ENCODE data around the gene CHDH. TPM values are rescaled to one million over a fixed set of nuclear protein-coding genes. Genes with fewer than 3 reads are reported as not detected.

Gene CHDH
- total RNA-seq, 4 donors from 2014 or later, result 36.5 to 114 (median 53.7) TPM

- Histone ChIP-seq H3K9me3 (no peaks in the 10 kb centered on the region), H3K4me1 (no peaks in the 10 kb centered on the region), H3K27ac (no peak overlapping the region), H3K36me3 (no peaks in the 10 kb centered on the region), H3K27me3 (no peaks in the 10 kb centered on the region), H3K4me3 (no peak overlapping the region)
- in situ Hi-C loops (cut with MboI; ENCODE audit: low pct_ligation_motif_present in 1 of 4, low pct_unique_long_range_greater_than_20kb in 1 of 4, low sequenced_read_pairs in 3 of 4), result no loop called here
- WGBS, 2 donors (ENCODE audit: low coverage in 1 of 2), result 81% methylated on average over 2 of the region's 2 CpGs; no CpG with 5 or more reads in 1 of the 2 donors
- intact Hi-C loops (cut with DNase I; ENCODE audit: low total_unique reads), result no loop called here
- no peak for TF ChIP-seq POLR2AphosphoS5 (IDR thresholded peaks at IDR 0.05)
- no peak for TF ChIP-seq POLR2A (IDR thresholded peaks at IDR 0.05)
- no peak for TF ChIP-seq EP300 (IDR thresholded peaks at IDR 0.05; ENCODE audit: low read depth)
- TF ChIP-seq CTCF (IDR thresholded peaks at IDR 0.05), result no peak
- DNase-seq, result no peak
These were observed 65.4 kb downstream of the CHDH start for GRCh38 chr3:53780806-53781205.

GRCh38 chr3:53780171-53780570, 66.0 kb downstream of the CHDH start:
- DNase-seq, result no peak
- Histone ChIP-seq H3K36me3 (no peaks in the 10 kb centered on the region), H3K27ac (no peak overlapping the region), H3K4me3 (no peak overlapping the region), H3K4me1 (no peaks in the 10 kb centered on the region), H3K27me3 (no peaks in the 10 kb centered on the region), H3K9me3 (no peaks in the 10 kb centered on the region)
- in situ Hi-C loops (cut with MboI; ENCODE audit: low pct_ligation_motif_present in 1 of 4, low pct_unique_long_range_greater_than_20kb in 1 of 4, low sequenced_read_pairs in 3 of 4) (no loop called here), intact Hi-C loops (cut with DNase I; ENCODE audit: low total_unique reads) (no loop called here)
- 94 to 100% methylated on average over 1 to 4 of the region's 4 CpGs for WGBS, 2 donors (ENCODE audit: low coverage in 1 of 2)
- no peak for TF ChIP-seq EP300 (IDR thresholded peaks at IDR 0.05; ENCODE audit: low read depth)
- TF ChIP-seq CTCF (IDR thresholded peaks at IDR 0.05), result no peak
- TF ChIP-seq POLR2A (IDR thresholded peaks at IDR 0.05), result no peak
- TF ChIP-seq POLR2AphosphoS5 (IDR thresholded peaks at IDR 0.05), result no peak

- no peak for DNase-seq
- H3K4me1 ChIP-seq, result no peaks in the 10 kb centered on the region
- H3K27ac ChIP-seq, result no peak overlapping the region
- intact Hi-C loops (cut with DNase I; ENCODE audit: low total_unique reads) (loop anchor here (5.0 kb wide), 1 partner anchor 1349 kb away; no protein-coding TSS in a partner anchor), in situ Hi-C loops (cut with MboI; ENCODE audit: low pct_ligation_motif_present in 1 of 4, low pct_unique_long_range_greater_than_20kb in 1 of 4, low sequenced_read_pairs in 3 of 4) (no loop called here)
- H3K9me3 ChIP-seq, result no peaks in the 10 kb centered on the region
- no peaks in the 10 kb centered on the region for H3K36me3 ChIP-seq
- no peak for TF ChIP-seq POLR2AphosphoS5 (IDR thresholded peaks at IDR 0.05)
- TF ChIP-seq EP300 (IDR thresholded peaks at IDR 0.05; ENCODE audit: low read depth), result no peak
- no peak for TF ChIP-seq POLR2A (IDR thresholded peaks at IDR 0.05)
- no peak for TF ChIP-seq CTCF (IDR thresholded peaks at IDR 0.05)
- 88 to 93% methylated on average over 2 to 3 of the region's 3 CpGs for WGBS, 2 donors (ENCODE audit: low coverage in 1 of 2)
- H3K4me3 ChIP-seq, result no peak overlapping the region
- H3K27me3 ChIP-seq, result no peaks in the 10 kb centered on the region
These were observed 68.1 kb downstream of the CHDH start for GRCh38 chr3:53778153-53778552.

GRCh38 chr3:53777468-53777867, 68.8 kb downstream of the CHDH start:
- H3K27ac ChIP-seq, result no peak overlapping the region
- intact Hi-C loops (cut with DNase I; ENCODE audit: low total_unique reads), result loop anchor here (5.0 kb wide), 1 partner anchor 1350 kb away; no protein-coding TSS in a partner anchor

More at GRCh38 chr3:53777468-53777867, 68.8 kb downstream of the CHDH start:
- no peak for DNase-seq
- H3K4me1 ChIP-seq, result no peaks in the 10 kb centered on the region
- WGBS, 2 donors (ENCODE audit: low coverage in 1 of 2), result 83 to 100% methylated on average over 2 to 8 of the region's 8 CpGs
- no peaks in the 10 kb centered on the region for H3K9me3 ChIP-seq
- H3K4me3 ChIP-seq, result no peak overlapping the region
- H3K36me3 ChIP-seq, result no peaks in the 10 kb centered on the region
- TF ChIP-seq POLR2A (IDR thresholded peaks at IDR 0.05) (no peak), CTCF (IDR thresholded peaks at IDR 0.05) (no peak), EP300 (IDR thresholded peaks at IDR 0.05; ENCODE audit: low read depth) (no peak), POLR2AphosphoS5 (IDR thresholded peaks at IDR 0.05) (no peak)
- H3K27me3 ChIP-seq, result no peaks in the 10 kb centered on the region
- in situ Hi-C loops (cut with MboI; ENCODE audit: low pct_ligation_motif_present in 1 of 4, low pct_unique_long_range_greater_than_20kb in 1 of 4, low sequenced_read_pairs in 3 of 4), result no loop called here
